BJ (cell line): Measurements from ENCODE around the gene DDX54. TPM values are rescaled to one million over a fixed set of nuclear protein-coding genes. Genes with fewer than 3 reads are reported as not detected.
"Not testable (repeated sequence)": the region's sequence is repeated elsewhere in the genome, so short reads cannot be mapped to it uniquely, and the experiment has no call there.

ENCODE experiments used
- CTCF ChIA-PET: fragments of 350-600 bp; formaldehyde crosslinking; extraction: SDS; loops from one replicate; lab custom pipeline; 2021; ENCODE audit warnings: antibody characterized with exemption, inconsistent platforms; lab: Yijun Ruan, JAX
- POLR2A ChIA-PET: fragments of 300-600 bp; sonication (Branson Sonifier 250); formaldehyde crosslinking; extraction: SDS; loops from one replicate; lab custom pipeline; 2021; ENCODE audit warnings: antibody characterized with exemption; lab: Charles Lee
- DNase-seq: peaks from one replicate; pipeline ENCODE4 v3.0.0-alpha.2; 2011; ENCODE audit warnings: low read depth
- H3K27me3 ChIP-seq: 2 replicates; pipeline ENCODE4 v1.6.0; 2011; ENCODE audit warnings: low read length; ENCODE audit not compliant: control insufficient read depth, insufficient read depth
- H3K36me3 ChIP-seq: 2 replicates; pipeline ENCODE4 v1.5.1; 2011; ENCODE audit warnings: low read length; ENCODE audit not compliant: control insufficient read depth, insufficient read depth
- H3K4me3 ChIP-seq: 2 replicates; pipeline ENCODE4 v1.5.1; 2011; ENCODE audit warnings: low read depth, mild to moderate bottlenecking, control low read depth, low read length
- CTCF ChIP-seq: IDR thresholded peaks from 2 replicates; pipeline ENCODE4 v1.5.1; 2011; ENCODE audit warnings: low read depth, mild to moderate bottlenecking, control low read depth, inconsistent platforms, low read length, moderate library complexity; ENCODE audit not compliant: insufficient read depth
- polyA plus RNA-seq: library from polyadenylated mRNA; depleted of rRNA; stranded (reverse); fragments of >200 nt; gene quantifications from 2 replicates; pipeline ENCODE4 v1.2.3, GENCODE V29; 2011

DDX54 gene
- polyA plus RNA-seq, 1 experiment = 54.7 TPM

- CTCF ChIA-PET = no interaction called here
Observed at GRCh38 chr12:113142173-113142885, 42.9 kb downstream of the DDX54 start.

GRCh38 chr12:113141716-113142115 lies 43.6 kb downstream of the DDX54 start:
- H3K4me3 ChIP-seq, POLR2A ChIA-PET, H3K27me3 ChIP-seq, H3K36me3 ChIP-seq, CTCF ChIA-PET, DNase-seq: not testable (repeated sequence)

More at GRCh38 chr12:113142173-113142885, 42.9 kb downstream of the DDX54 start:
- H3K36me3 ChIP-seq = no peaks in the 10 kb centered on the region
- no peaks in the 10 kb centered on the region for H3K27me3 ChIP-seq
- DNase-seq = no peak
- POLR2A ChIA-PET = no interaction called here
- TF ChIP-seq CTCF = no peak
- no peak overlapping the region for H3K4me3 ChIP-seq

GRCh38 chr12:113140706-113141105 lies 44.6 kb downstream of the DDX54 start:
- no peaks in the 10 kb centered on the region for H3K36me3 ChIP-seq
- H3K27me3 ChIP-seq = no peaks in the 10 kb centered on the region
- TF ChIP-seq CTCF = no peak
- H3K4me3 ChIP-seq = no peak overlapping the region
- ChIA-PET CTCF (no interaction called here), POLR2A (no interaction called here)
- DNase-seq = no peak

- ChIA-PET POLR2A (no interaction called here), CTCF (interaction anchor here (1.2 to 1.6 kb wide), 3 partner anchors 14 to 35 kb away, joined by 4 to 5 read pairs (median 4); no protein-coding TSS in a partner anchor)
- H3K27me3 ChIP-seq = no peaks in the 10 kb centered on the region; the same call in 1 of the 2 replicates
- TF ChIP-seq CTCF = no peak
- H3K4me3 ChIP-seq = no peak overlapping the region
- H3K36me3 ChIP-seq = no peaks in the 10 kb centered on the region
- no peak for DNase-seq
Observed at GRCh38 chr12:113138826-113139225, 46.5 kb downstream of the DDX54 start.

GRCh38 chr12:113137861-113138783 lies 47.2 kb downstream of the DDX54 start:
- no peak for TF ChIP-seq CTCF
- ChIA-PET POLR2A (no interaction called here), CTCF (interaction anchor here (1.2 to 1.6 kb wide), 3 partner anchors 15 to 36 kb away, joined by 4 to 5 read pairs (median 4); no protein-coding TSS in a partner anchor)
- H3K27me3 ChIP-seq = no peaks in the 10 kb centered on the region; the same call in 1 of the 2 replicates
- no peak overlapping the region for H3K4me3 ChIP-seq
- DNase-seq = no peak
- no peaks in the 10 kb centered on the region for H3K36me3 ChIP-seq
